Duodenal mucosa (tissue), 2 donors: Measurements from ENCODE around the gene MAPK8IP1.
"Not testable (repeated sequence)": the region's sequence is repeated elsewhere in the genome, so short reads cannot be mapped to it uniquely, and the experiment has no call there.

Source experiments
- H3K27ac ChIP-seq: one replicate; pipeline ENCODE4 v1.7.0; 2013; ENCODE audit warnings: low read depth, low read length
- H3K27me3 ChIP-seq, 2 donors: one replicate each; pipeline ENCODE4 v1.7.0; 2013; ENCODE audit warnings: low read length in 2 of 2, control low read depth in 1 of 2; ENCODE audit not compliant: insufficient read depth in 2 of 2, control insufficient read depth in 1 of 2
- H3K36me3 ChIP-seq, 2 donors: one replicate each; pipeline ENCODE4 v1.7.0; 2013; ENCODE audit warnings: low read length in 2 of 2, control low read depth in 1 of 2; ENCODE audit not compliant: insufficient read depth in 2 of 2, control insufficient read depth in 1 of 2
- H3K4me1 ChIP-seq, 2 donors: one replicate each; pipeline ENCODE4 v1.7.0; 2013; ENCODE audit warnings: low read length in 2 of 2, control low read depth in 1 of 2; ENCODE audit not compliant: insufficient read depth in 2 of 2, control insufficient read depth in 1 of 2
- H3K4me3 ChIP-seq, 2 donors: one replicate each; pipeline ENCODE4 v1.7.0; 2013; ENCODE audit warnings: low read length in 2 of 2, low read depth in 1 of 2
- H3K9ac ChIP-seq, 2 donors: one replicate each; pipeline ENCODE4 v1.7.0; 2013; ENCODE audit warnings: low read length in 2 of 2, low read depth in 1 of 2
- H3K9me3 ChIP-seq, 2 donors: one replicate each; pipeline ENCODE4 v1.7.0; 2013; ENCODE audit warnings: low read length in 2 of 2, control low read depth in 1 of 2; ENCODE audit not compliant: control insufficient read depth in 1 of 2

MAPK8IP1 gene

DNA sequence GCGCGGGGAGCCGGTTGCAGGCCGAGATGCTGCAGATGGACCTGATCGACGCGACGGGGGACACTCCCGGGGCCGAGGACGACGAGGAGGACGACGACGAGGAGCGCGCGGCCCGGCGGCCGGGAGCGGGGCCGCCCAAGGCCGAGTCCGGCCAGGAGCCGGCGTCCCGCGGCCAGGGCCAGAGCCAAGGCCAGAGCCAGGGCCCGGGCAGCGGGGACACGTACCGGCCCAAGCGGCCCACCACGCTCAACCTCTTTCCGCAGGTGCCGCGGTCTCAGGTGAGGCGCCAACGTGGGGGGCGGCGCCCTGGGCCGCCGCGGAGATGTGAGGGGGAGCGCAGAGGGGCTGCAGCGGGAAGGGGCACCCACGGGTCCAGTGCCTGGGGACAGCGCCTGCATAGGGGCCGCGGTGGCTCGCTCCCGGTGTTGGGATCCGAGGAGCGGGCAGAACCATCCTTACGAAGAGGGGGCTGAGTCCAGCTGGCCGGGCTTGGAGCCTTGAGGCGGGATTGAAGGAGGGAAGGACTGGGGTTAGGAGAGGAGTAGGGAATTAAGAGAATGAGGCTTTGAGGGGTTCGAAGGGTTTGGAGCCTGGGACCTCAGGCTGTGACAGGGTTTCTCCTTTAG lies 14.8 kb downstream of the MAPK8IP1 start:
- Histone ChIP-seq H3K4me3 (peak overlapping the region; percentile 28 to 40), H3K4me1 (peaks cover 17 to 22% of the 10 kb centered on the region in 2 donors), H3K27me3 (peaks cover 25 to 29% of the 10 kb centered on the region in 2 donors)
- H3K9me3 ChIP-seq, H3K27ac ChIP-seq, H3K36me3 ChIP-seq, H3K9ac ChIP-seq: not testable (repeated sequence)

DNA sequence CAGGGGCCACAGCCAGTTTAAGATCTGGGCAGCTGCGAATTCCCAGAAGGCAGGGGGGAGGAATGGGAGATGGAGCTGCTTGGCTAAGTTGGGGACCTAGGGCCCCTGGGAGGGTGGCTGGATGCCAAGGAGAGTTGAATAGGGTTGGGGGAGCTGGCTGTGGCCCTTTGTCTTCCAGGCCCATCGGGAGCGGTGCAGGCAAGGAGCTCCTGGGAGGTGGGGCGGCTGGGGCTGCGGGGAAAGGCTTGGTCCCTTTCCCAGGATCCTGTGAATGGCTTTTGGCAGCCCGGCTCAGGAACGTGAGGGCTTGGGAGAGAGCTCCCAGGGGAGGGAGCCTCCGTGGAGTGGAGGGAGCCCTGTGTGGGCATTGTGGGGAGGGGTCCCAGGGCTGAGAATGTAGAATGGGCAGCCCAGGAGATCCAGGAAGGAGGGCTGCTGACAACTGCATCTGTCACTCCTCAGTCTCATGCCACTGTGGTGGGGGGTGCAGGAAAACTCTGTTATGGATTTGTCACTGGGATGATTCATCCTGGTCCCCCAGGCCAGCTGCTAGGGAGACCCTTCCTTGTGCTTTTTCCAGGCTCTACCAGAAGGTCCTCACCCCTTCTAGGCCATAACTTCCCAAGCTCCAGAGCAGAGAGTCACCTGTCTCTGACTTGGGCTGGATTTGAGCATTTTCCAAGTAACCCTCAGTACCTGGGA lies 15.6 kb downstream of the MAPK8IP1 start:
- Histone ChIP-seq H3K27me3 (peaks cover 25 to 29% of the 10 kb centered on the region in 2 donors), H3K36me3 (no peaks in the 10 kb centered on the region), H3K4me3 (peak overlapping the region; percentile 28 to 40), H3K4me1 (peaks cover 18 to 27% of the 10 kb centered on the region in 2 donors), H3K27ac (no peak overlapping the region), H3K9ac (no peak overlapping the region), H3K9me3 (no peaks in the 10 kb centered on the region)

DNA sequence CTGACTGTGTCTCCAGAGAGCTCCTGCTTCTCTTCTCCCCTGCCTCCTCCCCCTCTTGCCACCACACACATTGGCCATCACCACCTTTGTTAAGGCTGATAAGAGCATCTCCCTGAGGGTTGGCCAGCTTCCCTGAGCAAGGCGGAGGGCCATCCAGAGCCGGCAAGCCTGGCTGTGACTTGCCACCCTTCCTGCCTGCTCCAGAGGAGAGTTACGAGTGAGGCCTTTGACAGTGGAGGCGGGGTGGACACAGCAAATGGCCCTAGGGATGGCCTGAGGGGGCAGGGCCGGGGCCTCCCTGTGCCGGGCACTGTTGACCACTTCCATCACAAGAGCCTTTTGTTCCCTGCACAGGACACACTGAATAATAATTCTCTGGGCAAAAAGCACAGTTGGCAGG lies 16.2 kb downstream of the MAPK8IP1 start:
- peaks cover 25 to 29% of the 10 kb centered on the region in 2 donors for H3K27me3 ChIP-seq
- H3K4me1 ChIP-seq, result peaks cover 24 to 32% of the 10 kb centered on the region in 2 donors
- no peaks in the 10 kb centered on the region for H3K36me3 ChIP-seq
- no peaks in the 10 kb centered on the region for H3K9me3 ChIP-seq
- H3K4me3 ChIP-seq, result no peak overlapping the region
- no peak overlapping the region for H3K27ac ChIP-seq
- H3K9ac ChIP-seq, result no peak overlapping the region

DNA sequence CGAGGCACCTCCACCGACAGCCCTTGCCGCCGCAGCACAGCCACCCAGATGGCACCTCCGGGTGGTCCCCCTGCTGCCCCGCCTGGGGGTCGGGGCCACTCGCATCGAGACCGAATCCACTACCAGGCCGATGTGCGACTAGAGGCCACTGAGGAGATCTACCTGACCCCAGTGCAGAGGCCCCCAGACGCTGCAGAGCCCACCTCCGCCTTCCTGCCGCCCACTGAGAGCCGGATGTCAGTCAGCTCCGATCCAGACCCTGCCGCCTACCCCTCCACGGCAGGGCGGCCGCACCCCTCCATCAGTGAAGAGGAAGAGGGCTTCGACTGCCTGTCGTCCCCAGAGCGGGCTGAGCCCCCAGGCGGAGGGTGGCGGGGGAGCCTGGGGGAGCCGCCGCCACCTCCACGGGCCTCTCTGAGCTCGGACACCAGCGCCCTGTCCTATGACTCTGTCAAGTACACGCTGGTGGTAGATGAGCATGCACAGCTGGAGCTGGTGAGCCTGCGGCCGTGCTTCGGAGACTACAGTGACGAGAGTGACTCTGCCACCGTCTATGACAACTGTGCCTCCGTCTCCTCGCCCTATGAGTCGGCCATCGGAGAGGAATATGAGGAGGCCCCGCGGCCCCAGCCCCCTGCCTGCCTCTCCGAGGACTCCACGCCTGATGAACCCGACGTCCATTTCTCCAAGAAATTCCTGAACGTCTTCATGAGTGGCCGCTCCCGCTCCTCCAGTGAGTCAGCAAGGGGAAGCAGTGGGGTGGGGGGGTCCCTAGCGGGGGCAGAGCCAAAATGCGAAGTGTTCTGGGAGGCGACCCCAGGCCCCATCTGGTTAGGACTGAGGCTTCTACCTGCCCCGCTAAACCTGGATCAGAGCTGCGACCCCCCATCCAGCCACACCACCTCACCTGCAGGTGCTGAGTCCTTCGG lies 17.3 kb downstream of the MAPK8IP1 start:
- Histone ChIP-seq H3K27ac (no peak overlapping the region), H3K4me3 (no peak overlapping the region), H3K36me3 (no peaks in the 10 kb centered on the region), H3K9me3 (no peaks in the 10 kb centered on the region), H3K27me3 (peaks cover 25 to 29% of the 10 kb centered on the region in 2 donors), H3K4me1 (peaks cover 26 to 38% of the 10 kb centered on the region in 2 donors), H3K9ac (no peak overlapping the region)

DNA sequence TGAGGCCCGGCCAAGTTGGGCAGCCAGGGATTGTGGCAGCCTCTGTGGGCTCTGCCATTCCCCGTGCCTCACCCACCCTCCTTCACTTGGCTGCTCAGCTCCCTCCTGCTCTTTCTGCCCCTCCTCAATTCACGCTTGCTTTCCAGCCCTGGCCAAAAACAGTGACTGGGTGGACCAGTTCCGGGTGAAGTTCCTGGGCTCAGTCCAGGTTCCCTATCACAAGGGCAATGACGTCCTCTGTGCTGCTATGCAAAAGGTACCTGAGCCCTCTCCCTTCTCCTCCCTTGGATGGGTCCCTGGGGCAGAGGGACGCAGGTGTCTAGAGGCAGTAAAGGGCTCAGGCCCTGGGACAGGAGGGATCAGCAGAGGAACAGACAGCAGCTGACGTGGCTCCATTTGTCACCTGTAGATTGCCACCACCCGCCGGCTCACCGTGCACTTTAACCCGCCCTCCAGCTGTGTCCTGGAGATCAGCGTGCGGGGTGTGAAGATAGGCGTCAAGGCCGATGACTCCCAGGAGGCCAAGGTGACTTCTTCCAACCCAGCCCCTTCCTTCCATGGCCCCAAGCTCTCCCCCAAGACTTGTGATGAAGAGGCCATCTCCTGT lies 19.0 kb downstream of the MAPK8IP1 start:
- Histone ChIP-seq H3K9ac (no peak overlapping the region), H3K27ac (no peak overlapping the region), H3K27me3 (peaks cover 11 to 13% of the 10 kb centered on the region in 2 donors), H3K4me1 (peaks cover 22 to 32% of the 10 kb centered on the region in 2 donors), H3K4me3 (no peak overlapping the region), H3K36me3 (peaks cover 0 to 3% of the 10 kb centered on the region in 2 donors), H3K9me3 (no peaks in the 10 kb centered on the region)

DNA sequence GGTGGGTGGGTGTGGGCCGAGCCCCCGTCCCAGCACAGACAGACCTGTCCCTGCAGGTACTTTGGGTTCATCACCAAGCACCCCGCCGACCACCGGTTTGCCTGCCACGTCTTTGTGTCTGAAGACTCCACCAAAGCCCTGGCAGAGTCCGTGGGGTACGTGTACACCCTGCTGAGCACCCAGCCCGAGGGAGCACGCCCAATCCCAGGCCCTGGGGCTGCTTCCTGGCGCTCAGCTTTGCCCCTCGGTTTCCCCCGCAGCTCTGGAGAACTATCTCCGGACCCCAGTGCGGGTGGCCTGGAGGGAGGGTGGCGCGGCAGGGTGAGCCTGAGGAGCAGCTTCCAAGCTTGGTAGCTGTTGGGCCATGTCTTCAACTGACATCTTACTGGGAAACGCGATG lies 19.6 kb downstream of the MAPK8IP1 start:
- no peak overlapping the region for H3K4me3 ChIP-seq
- no peaks in the 10 kb centered on the region for H3K9me3 ChIP-seq
- peaks cover 8 to 13% of the 10 kb centered on the region in 2 donors for H3K27me3 ChIP-seq
- peaks cover 21 to 31% of the 10 kb centered on the region in 2 donors for H3K4me1 ChIP-seq
- H3K36me3 ChIP-seq, result peaks cover 0 to 10% of the 10 kb centered on the region in 2 donors
- H3K9ac ChIP-seq, result no peak overlapping the region
- no peak overlapping the region for H3K27ac ChIP-seq

DNA sequence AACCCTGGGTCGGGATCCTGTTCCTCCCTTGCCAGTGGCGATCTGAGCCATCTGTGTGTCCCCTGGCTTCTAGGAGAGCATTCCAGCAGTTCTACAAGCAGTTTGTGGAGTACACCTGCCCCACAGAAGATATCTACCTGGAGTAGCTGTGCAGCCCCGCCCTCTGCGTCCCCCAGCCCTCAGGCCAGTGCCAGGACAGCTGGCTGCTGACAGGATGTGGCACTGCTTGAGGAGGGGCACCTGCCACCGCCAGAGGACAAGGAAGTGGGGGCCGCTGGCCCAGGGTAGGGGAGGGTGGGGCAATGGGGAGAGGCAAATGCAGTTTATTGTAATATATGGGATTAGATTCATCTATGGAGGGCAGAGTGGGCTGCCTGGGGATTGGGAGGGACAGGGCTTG lies 20.1 kb downstream of the MAPK8IP1 start:
- Histone ChIP-seq H3K36me3 (peaks cover 0 to 15% of the 10 kb centered on the region in 2 donors), H3K27me3 (peaks cover 5 to 10% of the 10 kb centered on the region in 2 donors), H3K4me1 (peaks cover 21 to 31% of the 10 kb centered on the region in 2 donors)
- H3K9ac ChIP-seq, H3K27ac ChIP-seq, H3K4me3 ChIP-seq, H3K9me3 ChIP-seq: not testable (repeated sequence)

DNA sequence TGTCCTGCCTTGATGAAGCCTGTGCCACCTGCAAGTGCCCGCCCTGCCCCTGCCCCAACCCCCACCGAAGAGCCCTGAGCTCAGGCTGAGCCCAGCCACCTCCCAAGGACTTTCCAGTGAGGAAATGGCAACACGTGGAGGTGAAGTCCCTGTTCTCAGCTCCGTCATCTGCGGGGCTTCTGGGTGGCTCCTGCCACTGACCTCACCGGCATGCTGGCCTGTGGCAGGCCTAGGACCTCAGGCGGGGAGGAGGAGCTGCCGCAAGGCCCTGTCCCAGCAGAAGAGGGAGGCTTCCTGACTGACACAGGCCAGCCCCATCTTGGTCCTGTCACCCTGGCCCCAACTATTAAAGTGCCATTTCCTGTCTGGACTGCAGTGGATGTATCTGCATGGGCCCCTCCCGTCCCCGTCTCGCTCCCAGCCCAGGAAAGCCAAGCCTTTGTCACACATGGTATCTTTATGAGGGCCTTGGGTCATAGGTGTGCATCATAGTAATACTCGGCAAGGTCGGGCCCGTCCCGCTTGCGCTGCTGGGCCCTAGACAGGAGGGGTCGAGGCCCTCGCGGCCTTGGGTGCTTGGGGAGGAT lies 20.7 kb downstream of the MAPK8IP1 start:
- H3K27ac ChIP-seq, result no peak overlapping the region
- peaks cover 0 to 4% of the 10 kb centered on the region in 2 donors for H3K27me3 ChIP-seq
- peaks cover 21 to 31% of the 10 kb centered on the region in 2 donors for H3K4me1 ChIP-seq
- H3K36me3 ChIP-seq, result peaks cover 3 to 21% of the 10 kb centered on the region in 2 donors
- no peak overlapping the region for H3K9ac ChIP-seq
- peak overlapping the region in 1 of 2 donors; percentile 22 for H3K4me3 ChIP-seq
- H3K9me3 ChIP-seq, result no peaks in the 10 kb centered on the region

DNA sequence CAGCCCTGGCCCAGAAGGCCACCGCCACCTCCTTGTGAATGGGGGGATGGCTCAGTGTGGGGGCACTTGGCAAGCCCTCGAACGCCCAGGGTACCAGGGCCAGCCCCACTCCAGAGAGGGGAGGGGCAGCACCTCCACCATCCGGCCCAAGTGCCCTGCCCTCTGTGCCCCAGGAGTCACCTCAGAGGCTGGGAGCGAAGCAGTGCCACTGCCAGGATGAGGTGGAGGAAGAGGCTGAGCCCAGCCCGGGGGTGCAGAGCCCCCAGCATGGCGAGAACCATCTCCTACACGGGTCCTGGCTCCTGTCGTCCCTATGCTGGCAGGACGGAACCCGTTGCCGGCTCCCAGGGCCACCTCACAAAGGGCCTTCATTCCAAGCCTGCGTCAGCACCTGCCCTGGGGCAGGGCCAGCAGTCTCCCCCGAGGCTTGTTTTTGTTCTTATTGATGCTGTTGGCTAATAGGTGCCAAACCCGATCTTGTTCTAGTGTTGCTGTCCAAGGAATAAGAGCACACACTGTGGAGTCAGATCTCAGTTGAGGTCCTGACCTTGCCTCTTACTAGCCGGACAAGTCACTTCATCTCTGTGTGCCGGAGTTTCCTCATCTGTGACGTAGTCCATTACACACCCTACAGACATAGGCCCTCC lies 21.6 kb downstream of the MAPK8IP1 start, which contains the start of gene FREY1:
FREY1 (minus strand) TSS at position 307 of the 647 bp plus-strand sequence; CDS start at position 281, 26 bp downstream.
- Histone ChIP-seq H3K27ac (no peak within 1 kb of the TSS), H3K4me1 (peaks cover 21 to 31% of the 10 kb centered on the region in 2 donors), H3K36me3 (peaks cover 5 to 27% of the 10 kb centered on the region in 2 donors), H3K9me3 (no peaks in the 10 kb centered on the region), H3K27me3 (no peaks in the 10 kb centered on the region), H3K4me3 (peak within 1 kb of the TSS in 1 of 2 donors; percentile 22), H3K9ac (no peak within 1 kb of the TSS)
